HCEC 1CT (cell line): ENCODE measurements around the gene UBTD1.
A peak's percentile ranks its signal among the peaks of the same experiment; 100 is the strongest.

Experiments used
- DNase-seq: peaks from one replicate; pipeline ENCODE4 v3.0.0-alpha.2; 2017

Gene UBTD1

GRCh38 chr10:97483921-97484320 is 14.8 kb upstream of the UBTD1 start:
- no peak for DNase-seq

- DNase-seq = no peak
These were observed 13.0 kb upstream of the UBTD1 start for GRCh38 chr10:97485647-97486281.

GRCh38 chr10:97490592-97490991 is 8.1 kb upstream of the UBTD1 start:
- no peak for DNase-seq

GRCh38 chr10:97494151-97494550 is 4.6 kb upstream of the UBTD1 start:
- no peak for DNase-seq

GRCh38 chr10:97494863-97495506 is 3.7 kb upstream of the UBTD1 start:
- no peak for DNase-seq

GRCh38 chr10:97497572-97498075 is 1.1 kb upstream of the UBTD1 start:
- peak; percentile 87 for DNase-seq

DNA sequence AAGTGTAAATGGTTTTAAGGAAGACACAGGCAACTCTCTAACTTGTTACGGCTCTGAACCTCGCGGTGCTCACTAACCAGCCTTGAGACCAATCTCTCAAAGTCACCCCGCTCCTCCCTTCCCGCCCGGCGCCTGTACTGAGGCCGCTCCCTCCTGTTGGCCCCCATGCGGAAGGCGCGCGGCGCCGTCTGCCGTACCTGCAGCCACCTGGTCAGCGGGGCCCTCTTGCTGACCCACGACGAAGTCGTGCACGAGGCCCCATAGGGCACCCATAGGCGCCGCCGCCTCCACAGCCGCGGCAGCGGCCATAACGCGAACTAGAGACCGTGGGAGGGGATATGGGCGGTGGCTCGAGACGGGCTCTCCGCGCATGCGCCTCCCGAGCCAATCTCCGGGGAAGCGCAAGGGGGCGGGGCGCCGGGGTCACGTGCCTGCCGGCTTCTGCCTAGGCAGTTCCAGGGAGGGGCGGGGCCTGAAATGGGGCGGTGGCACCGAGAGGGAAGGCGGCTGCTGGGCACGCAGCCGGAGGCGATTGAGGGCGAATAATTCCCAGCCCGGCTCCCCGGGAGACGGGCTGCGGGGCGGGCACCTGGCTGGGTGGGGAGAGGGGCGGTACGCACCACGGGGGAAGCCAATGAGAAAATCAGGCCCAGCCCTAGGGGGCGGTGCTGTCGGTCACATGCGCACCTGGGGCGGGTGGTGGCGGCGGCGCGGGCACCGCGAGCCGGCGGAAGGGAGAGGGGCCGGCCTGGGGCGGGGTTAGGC is 466 bp upstream of the UBTD1 start, which contains the start of gene MMS19:
Gene MMS19 (minus strand): TSS at position 347 of the 765 bp plus-strand sequence. CDS start 38 bp downstream, at position 309.
- DNase-seq = peak; percentile 96

- DNase-seq = peak; percentile 68
These were observed 1.0 kb downstream of the UBTD1 start for GRCh38 chr10:97499561-97500296.

DNA sequence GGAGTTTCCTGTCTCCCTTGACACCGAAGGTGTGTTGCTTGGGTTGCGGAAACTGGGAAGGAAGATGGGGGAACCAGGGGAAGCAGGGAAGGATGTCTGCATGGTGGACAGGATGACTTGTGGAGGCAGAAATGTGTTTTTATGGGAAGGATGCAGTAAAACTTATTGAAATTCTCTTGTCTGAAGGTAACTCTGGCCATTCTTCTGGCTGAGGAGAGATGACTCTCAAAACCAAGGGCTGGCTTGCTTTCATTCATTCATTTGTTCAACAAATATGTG is 1.5 kb downstream of the UBTD1 start:
- DNase-seq = no peak

GRCh38 chr10:97502916-97503315 is 4.2 kb downstream of the UBTD1 start:
- no peak for DNase-seq

DNA sequence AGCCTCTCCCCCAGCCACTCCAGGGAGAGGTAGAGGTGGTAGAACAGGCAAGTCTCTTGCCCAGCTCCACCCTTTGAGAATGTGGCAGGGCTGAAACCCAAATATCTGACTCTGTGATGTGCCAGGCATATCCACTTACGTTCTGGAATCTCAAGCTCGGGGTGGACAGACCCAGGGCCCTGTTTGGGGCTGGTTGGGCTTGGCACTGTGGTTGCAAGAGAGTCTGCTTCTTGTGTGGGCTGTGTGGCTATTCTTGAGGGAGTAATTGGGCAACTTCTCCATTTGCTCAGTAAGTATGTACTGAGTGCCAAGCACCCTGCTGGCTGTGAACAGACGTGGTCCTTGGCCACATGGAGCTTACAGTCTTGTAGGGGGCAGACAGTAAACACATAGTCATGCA is 4.7 kb downstream of the UBTD1 start:
- no peak for DNase-seq

GRCh38 chr10:97505152-97505551 is 6.4 kb downstream of the UBTD1 start:
- DNase-seq = no peak

DNA sequence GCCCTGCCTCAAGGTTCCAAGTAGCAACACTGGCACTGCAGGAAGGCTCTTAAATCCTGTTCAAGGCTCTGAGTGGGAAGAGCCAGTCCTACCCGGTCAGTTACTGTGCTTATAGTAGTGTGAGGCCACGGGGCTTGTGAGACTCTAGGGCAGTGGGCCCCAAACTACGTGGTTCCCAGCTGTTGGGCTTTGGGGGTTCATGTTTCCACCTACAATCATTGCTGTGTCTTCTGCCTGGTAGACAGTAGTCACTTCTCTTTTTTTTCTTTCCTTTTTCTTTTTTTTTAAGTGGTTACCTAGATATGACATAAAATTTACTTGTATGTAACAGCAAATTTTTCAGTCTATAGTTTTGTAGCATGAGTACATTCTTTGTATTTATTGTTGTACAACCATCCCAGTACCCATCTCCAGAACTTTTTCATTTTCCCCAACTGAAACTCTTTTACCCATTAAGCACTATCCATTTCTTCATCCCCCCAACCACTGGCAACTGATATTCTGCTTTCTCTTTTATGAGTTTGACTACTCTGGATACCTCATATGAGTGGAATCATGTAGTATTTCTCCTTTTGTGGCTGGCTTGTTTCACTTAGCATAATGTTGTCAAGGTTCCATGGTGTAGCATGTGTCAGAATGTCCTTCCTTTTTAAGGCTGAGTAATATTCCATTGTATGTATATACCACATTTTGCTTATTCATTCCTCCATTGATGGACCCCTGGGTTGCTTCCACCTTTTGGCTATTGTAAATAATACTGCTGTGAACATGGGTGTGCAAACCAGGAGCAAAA is 7.7 kb downstream of the UBTD1 start:
- DNase-seq = no peak

DNA sequence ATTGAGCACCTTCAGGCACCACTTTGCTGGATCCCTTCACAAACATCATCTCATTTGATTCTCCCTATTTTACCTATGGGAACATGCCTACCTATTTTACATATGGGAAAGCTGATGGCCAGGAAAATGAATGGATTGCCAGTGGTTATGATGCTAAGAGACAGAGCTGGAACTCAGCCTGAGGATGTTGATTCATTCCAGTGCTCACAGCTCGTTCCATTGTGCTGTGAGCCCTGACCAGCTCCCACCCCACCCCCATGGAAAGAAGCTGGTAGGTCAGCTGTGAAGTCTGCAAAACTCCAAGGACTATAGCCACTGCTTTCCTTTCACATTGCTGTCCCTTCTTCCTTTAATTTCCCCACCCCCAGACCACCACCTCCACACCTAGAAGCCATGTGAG is 9.6 kb downstream of the UBTD1 start:
- DNase-seq = no peak

- no peak for DNase-seq
These were observed 10.5 kb downstream of the UBTD1 start for GRCh38 chr10:97509120-97509680.

GRCh38 chr10:97510686-97511085 is 12.0 kb downstream of the UBTD1 start:
- no peak for DNase-seq

DNA sequence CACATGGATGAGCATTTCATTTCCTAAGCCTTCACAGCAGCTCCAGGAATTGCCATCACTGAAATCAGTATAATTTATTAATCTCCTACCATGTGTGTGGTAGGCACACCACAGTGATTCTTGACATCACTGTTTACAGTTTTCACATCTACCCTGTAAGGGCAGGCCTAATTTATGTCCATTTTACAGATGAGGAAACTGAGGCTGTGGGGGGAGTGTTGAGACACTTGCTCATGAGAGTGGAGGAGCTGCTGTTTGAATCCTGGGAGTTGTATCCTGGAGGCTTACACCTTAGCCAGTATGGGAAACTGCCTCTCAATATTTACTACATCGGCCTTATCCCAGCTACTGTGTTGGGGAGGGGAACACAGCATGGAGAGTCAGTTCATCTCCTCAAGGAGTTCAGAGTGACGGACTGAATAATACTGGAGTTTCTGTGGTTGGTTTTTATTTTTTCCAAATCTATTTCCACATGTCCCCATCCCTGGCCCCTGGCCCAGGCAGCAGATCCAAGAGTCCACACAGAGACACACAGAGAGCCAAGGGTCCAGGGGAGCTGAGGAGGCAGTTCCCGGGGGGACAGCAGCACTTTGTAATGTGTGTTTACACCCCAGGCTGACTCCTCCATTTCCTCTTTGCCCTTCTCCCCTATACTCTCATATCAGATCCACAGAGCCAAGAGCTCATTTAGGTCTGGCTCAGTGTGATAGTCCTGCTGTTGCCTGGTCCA is 13.2 kb downstream of the UBTD1 start:
- no peak for DNase-seq

- no peak for DNase-seq
These were observed 14.3 kb downstream of the UBTD1 start for GRCh38 chr10:97512993-97513392.

DNA sequence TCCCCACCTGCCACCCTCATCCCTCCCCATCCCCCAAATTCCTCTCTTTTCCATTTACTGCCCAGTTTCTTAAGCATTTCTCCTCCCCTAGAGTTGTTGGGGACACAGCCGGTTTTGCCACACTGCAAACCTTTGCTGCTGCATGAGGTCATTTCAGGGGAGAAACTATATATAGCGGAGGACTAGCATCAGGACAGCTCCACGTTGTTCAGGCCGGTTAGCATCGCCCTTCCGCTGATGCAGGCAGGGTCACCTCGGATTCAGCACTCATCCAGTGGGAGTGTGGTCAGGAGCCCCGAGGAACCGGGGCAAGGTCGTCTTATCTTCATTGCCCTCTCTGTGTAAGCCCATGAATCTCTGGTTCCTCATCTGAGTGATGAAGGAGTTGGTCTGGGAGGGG is 15.6 kb downstream of the UBTD1 start:
- DNase-seq = no peak

DNA sequence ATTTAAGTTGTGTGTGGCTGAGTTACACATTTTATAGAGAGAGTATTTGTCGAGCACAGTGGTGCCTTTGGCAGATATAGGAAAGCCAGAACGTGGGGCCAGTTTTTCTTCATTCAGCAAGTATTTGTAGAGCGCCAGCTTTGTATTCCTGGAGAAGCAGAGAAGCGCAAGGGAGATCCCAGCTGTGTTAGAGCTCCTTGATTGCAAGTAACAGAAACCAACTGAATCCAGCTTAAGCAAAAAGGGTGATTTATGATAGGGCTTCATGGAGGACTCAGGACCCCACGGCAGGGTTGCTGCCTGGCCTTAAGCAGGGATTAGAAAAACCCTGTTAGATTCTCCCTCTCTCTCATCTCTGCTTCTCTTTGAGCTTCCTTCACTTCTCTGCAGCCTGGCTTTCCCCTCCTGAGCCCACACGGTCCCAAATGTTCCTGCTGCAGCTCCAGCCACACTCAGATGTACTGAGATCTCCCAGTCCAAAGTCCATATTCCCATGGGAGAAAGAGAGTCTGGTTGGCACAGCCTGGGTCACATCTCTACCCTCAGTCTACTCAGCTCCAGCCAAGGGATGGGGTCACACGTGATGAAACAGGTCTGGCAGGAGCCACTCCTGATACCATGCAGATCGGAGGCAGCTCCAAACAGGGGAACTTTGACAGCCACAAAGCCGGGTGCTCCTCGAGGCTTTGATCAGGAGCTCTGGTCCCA is 16.7 kb downstream of the UBTD1 start:
- DNase-seq = no peak
